Measurements from ENCODE around the gene C2CD4D. TPM values are rescaled to one million over a fixed set of nuclear protein-coding genes. Genes with fewer than 3 reads are reported as not detected.

Gene C2CD4D
- total RNA-seq, 1 experiment from 2014 or later, result 0.58 TPM

GRCh38 chr1:151839082-151839412 lies 573 bp downstream of the C2CD4D start:
- H3K4me2 ChIP-seq (ENCODE audit: low read length), result peak overlapping the region; percentile 97
- ChIA-PET POLR2A (ENCODE audit: unreplicated experiment) (interaction anchor here (0.6 to 0.7 kb wide), 2 partner anchors 9 to 270 kb away, joined by 3 to 4 read pairs; no protein-coding TSS in a partner anchor), CTCF (interaction anchor here (0.6 to 2.1 kb wide), 3 partner anchors 70 to 328 kb away, joined by 3 to 6 read pairs (median 4); partner anchors contain the start of gene CGN)
- peak overlapping the region; percentile 88 for H2AFZ ChIP-seq (ENCODE audit: low read length)
- H3K4me1 ChIP-seq (ENCODE audit: insufficient read depth, low read length), result peaks cover 51% of the 10 kb centered on the region
- H3K27ac ChIP-seq (ENCODE audit: low read length), result peak overlapping the region; percentile 97
- no peak for ATAC-seq
- no peaks in the 10 kb centered on the region for H3K27me3 ChIP-seq (ENCODE audit: low read length)
- H3K36me3 ChIP-seq (ENCODE audit: low read depth, low read length), result no peaks in the 10 kb centered on the region
- no peaks in the 10 kb centered on the region for H4K20me1 ChIP-seq (ENCODE audit: low read length)
- no peaks in the 10 kb centered on the region for H3K9me2 ChIP-seq (replicated peaks; ENCODE audit: low read length)
- H3K9ac ChIP-seq (ENCODE audit: low read length), result peak overlapping the region; percentile 96
- BruUV-seq (replicated peaks), result no TSS peak
- H3F3A ChIP-seq (ENCODE audit: low read length, unreplicated experiment), result no peaks in the 10 kb centered on the region
- TF ChIP-seq CTCF (conservative IDR thresholded peaks at IDR 0.05; ENCODE audit: low read depth, low read length) (no peak), EZH2phosphoT487 (IDR thresholded peaks at IDR 0.05; ENCODE audit: borderline replicate concordance, low read length) (no peak), EZH2 (IDR thresholded peaks at IDR 0.05; ENCODE audit: low read length, unreplicated experiment) (no peak)
- DNase-seq, result no peak
- intact Hi-C loops (cut with micrococcal nuclease), result loop anchor here (10.0 kb wide), 2 partner anchors 224 to 494 kb away; partner anchors contain the start of genes RFX5 and SNX27
- peak overlapping the region; percentile 73 for H3K4me3 ChIP-seq (ENCODE audit: low read length)
- peaks cover 3% of the 10 kb centered on the region; the same call in 1 of the 2 replicates for H3K79me2 ChIP-seq (ENCODE audit: low read length)
- no peaks in the 10 kb centered on the region for H3K9me3 ChIP-seq (ENCODE audit: low read length)

- H3K4me1 ChIP-seq (ENCODE audit: insufficient read depth, low read length), result peaks cover 51% of the 10 kb centered on the region
- BruUV-seq (replicated peaks), result no TSS peak
- H2AFZ ChIP-seq (ENCODE audit: low read length), result no peak overlapping the region
- intact Hi-C loops (cut with micrococcal nuclease), result loop anchor here (10.0 kb wide), 2 partner anchors 224 to 494 kb away; partner anchors contain the start of genes RFX5 and SNX27
- H3F3A ChIP-seq (ENCODE audit: low read length, unreplicated experiment), result no peaks in the 10 kb centered on the region
- H3K36me3 ChIP-seq (ENCODE audit: low read depth, low read length), result no peaks in the 10 kb centered on the region
- no peaks in the 10 kb centered on the region for H3K9me2 ChIP-seq (replicated peaks; ENCODE audit: low read length)
- H3K4me2 ChIP-seq (ENCODE audit: low read length), result no peak overlapping the region
- peaks cover 3% of the 10 kb centered on the region; the same call in 1 of the 2 replicates for H3K79me2 ChIP-seq (ENCODE audit: low read length)
- TF ChIP-seq EZH2 (IDR thresholded peaks at IDR 0.05; ENCODE audit: low read length, unreplicated experiment) (no peak), EZH2phosphoT487 (IDR thresholded peaks at IDR 0.05; ENCODE audit: borderline replicate concordance, low read length) (no peak), CTCF (conservative IDR thresholded peaks at IDR 0.05; ENCODE audit: low read depth, low read length) (no peak)
- no peak for DNase-seq
- H3K27me3 ChIP-seq (ENCODE audit: low read length), result no peaks in the 10 kb centered on the region
- no peaks in the 10 kb centered on the region for H4K20me1 ChIP-seq (ENCODE audit: low read length)
- H3K27ac ChIP-seq (ENCODE audit: low read length), result peak overlapping the region; percentile 97
- H3K9me3 ChIP-seq (ENCODE audit: low read length), result no peaks in the 10 kb centered on the region
- POLR2A ChIA-PET (ENCODE audit: unreplicated experiment), result interaction anchor here (0.6 to 0.7 kb wide), 2 partner anchors 8 to 270 kb away, joined by 3 to 4 read pairs; no protein-coding TSS in a partner anchor
- ATAC-seq, result no peak
- no peak overlapping the region for H3K4me3 ChIP-seq (ENCODE audit: low read length)
- no peak overlapping the region for H3K9ac ChIP-seq (ENCODE audit: low read length)
- CTCF ChIA-PET, result interaction anchor here (0.6 to 2.1 kb wide), 4 partner anchors 71 to 327 kb away, joined by 3 to 6 read pairs (median 4); partner anchors contain the start of gene CGN
Observed at GRCh38 chr1:151838222-151839081, 1.2 kb downstream of the C2CD4D start.
